GM10266 (cell line): Measurements from ENCODE around the gene PNMA5.
"Not testable (repeated sequence)": the region's sequence is repeated elsewhere in the genome, so short reads cannot be mapped to it uniquely, and the experiment has no call there.

Experiments
- DNase-seq: peaks from one replicate; pipeline ENCODE4 v3.0.0; 2012; ENCODE audit errors: extremely low spot score
- CTCF ChIP-seq: IDR thresholded peaks from 2 replicates; pipeline ENCODE4 v1.5.1; 2012; ENCODE audit warnings: mild to moderate bottlenecking, low read depth; ENCODE audit not compliant: control insufficient read depth, insufficient read depth; ENCODE audit errors: missing control alignments

The PNMA5 gene

GRCh38 chrX:153004780-153005179 is 10.9 kb upstream of the PNMA5 start:
- no peak for DNase-seq
- TF ChIP-seq CTCF = no peak

- DNase-seq = no peak
- TF ChIP-seq CTCF = no peak
These were observed 10.1 kb upstream of the PNMA5 start for GRCh38 chrX:153003981-153004380.

DNA sequence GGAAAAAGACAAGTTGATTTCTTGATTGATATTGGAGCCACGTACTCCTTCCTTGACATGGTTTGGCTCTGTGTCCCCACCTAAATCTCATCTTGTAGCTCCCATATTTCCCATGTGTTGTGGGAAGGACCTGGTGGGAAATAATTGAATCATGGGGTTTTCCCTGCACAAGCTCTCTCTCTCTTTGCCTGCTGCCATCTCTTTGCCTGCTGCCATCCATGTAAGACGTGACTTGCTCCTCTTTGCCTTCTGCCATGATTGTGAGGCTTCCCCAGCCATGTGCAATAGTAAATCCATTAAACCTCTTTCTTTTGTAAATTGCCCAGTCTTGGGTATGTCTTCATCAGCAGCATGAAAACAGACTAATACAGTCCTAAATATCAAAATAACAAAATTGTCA is 8.3 kb upstream of the PNMA5 start:
- DNase-seq = not testable (repeated sequence)

GRCh38 chrX:152997337-152997736 is 3.4 kb upstream of the PNMA5 start:
- no peak for TF ChIP-seq CTCF
- no peak for DNase-seq

DNA sequence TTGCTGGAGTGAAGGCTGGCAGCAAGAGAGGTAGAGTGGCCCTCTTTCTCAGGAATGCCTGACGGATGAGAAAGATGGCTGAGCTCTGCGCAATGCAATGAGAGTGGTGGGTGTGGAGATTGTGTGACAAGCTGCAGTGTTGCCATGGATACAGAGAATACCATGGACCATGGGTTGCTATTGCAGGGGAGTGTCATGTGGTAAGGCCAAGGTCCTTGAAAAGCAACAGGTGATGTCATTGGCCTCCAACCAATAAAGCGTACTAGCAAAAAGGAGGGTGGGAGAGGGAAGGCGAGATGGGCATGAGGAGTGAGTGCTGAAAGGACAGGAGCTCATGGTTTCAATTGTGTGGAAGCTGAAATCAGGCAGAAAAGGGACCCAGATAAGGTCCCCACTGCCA is 1.8 kb downstream of the PNMA5 start:
- no peak for DNase-seq
- no peak for TF ChIP-seq CTCF

DNA sequence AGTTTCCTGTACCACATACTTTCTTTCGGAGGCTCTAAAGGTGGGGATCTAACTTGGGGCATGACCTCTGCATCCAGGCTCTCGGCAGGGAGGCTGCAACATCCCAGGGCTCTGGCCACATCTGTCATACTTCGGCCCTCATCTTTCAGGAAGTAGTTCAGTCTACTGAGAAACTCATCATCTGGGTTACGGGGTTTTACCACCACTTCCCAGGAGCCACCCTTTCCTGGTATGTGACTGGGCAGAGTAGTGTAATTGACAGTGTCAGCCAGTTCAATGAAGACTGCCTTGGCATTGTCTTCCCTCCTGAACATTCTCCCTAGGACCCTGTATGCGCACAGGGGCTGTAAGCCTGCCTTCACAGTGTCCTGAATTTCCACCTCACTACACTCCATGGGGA is 2.8 kb downstream of the PNMA5 start:
- DNase-seq = no peak
- TF ChIP-seq CTCF = no peak

- no peak for TF ChIP-seq CTCF
- DNase-seq = peak; percentile 47
These were observed 4.6 kb downstream of the PNMA5 start for GRCh38 chrX:152989292-152989658.

- DNase-seq = peak; percentile 27
- no peak for TF ChIP-seq CTCF
These were observed 5.2 kb downstream of the PNMA5 start for GRCh38 chrX:152988536-152989291.
